Activated naive CD8-positive, alpha-beta T cell treated with anti-CD3 and anti-CD28 coated beads for 36 hours (primary cell): ENCODE measurements around the gene RNF225. TPM values are rescaled to one million over a fixed set of nuclear protein-coding genes. Genes with fewer than 3 reads are reported as not detected.

Experiments used
- DNase-seq: peaks from one replicate; pipeline ENCODE4 v3.0.0; 2021
- H3K27ac Mint-ChIP-seq: one replicate; pipeline ENCODE4 v1.8.0; 2022; ENCODE audit warnings: mild to moderate bottlenecking, moderate library complexity, mixed read lengths
- H3K27me3 Mint-ChIP-seq: one replicate; pipeline ENCODE4 v1.8.0; 2022; ENCODE audit warnings: mild to moderate bottlenecking, mixed read lengths
- H3K36me3 Mint-ChIP-seq: one replicate; pipeline ENCODE4 v1.8.0; 2021; ENCODE audit warnings: mild to moderate bottlenecking, mixed read lengths
- H3K4me1 Mint-ChIP-seq: one replicate; pipeline ENCODE4 v1.8.0; 2021; ENCODE audit warnings: mixed read lengths
- H3K4me3 Mint-ChIP-seq: one replicate; pipeline ENCODE4 v1.8.0; 2022; ENCODE audit warnings: mild to moderate bottlenecking, moderate library complexity, mixed read lengths
- H3K9me3 Mint-ChIP-seq: one replicate; pipeline ENCODE4 v1.8.0; 2022; ENCODE audit warnings: mixed read lengths
- total RNA-seq, 2 experiments: library from RNA; stranded (reverse); gene quantifications; one replicate each; pipeline ENCODE4 v1.2.3, GENCODE V29; 2021

Gene RNF225
- total RNA-seq, 2 experiments from 2014 or later: 0.82 to 1.6 TPM

DNA sequence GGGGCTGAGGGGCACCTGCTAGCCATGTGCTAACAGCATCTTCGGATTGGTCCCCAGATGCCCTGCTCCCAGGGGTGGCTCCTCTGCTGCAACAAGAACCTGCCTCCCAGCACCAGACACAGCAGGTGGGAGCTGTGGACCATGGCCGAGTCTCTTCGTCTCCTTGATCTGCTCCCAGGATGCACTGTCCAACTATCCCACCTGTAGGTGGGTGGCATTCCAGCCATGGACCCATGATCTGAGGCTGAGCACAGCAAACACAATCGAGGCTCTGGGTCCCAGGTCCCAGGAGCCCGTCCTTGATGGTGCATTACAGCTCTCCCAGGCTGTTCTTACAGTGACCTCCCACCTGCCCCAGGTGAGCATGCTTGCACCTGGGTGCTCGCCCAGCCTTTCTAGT is 16.2 kb upstream of the RNF225 start:
- Mint-ChIP-seq H3K4me1 (peaks cover 23% of the 10 kb centered on the region), H3K9me3 (no peaks in the 10 kb centered on the region), H3K4me3 (peak overlapping the region; percentile 85), H3K36me3 (no peaks in the 10 kb centered on the region), H3K27me3 (no peaks in the 10 kb centered on the region), H3K27ac (peak overlapping the region; percentile 88)
- no peak for DNase-seq

GRCh38 chr19:58380037-58380661 is 15.3 kb upstream of the RNF225 start:
- peaks cover 21% of the 10 kb centered on the region for H3K4me1 Mint-ChIP-seq
- peak overlapping the region; percentile 85 for H3K4me3 Mint-ChIP-seq
- H3K36me3 Mint-ChIP-seq: no peaks in the 10 kb centered on the region
- H3K27ac Mint-ChIP-seq: peak overlapping the region; percentile 88
- H3K9me3 Mint-ChIP-seq: no peaks in the 10 kb centered on the region
- DNase-seq: no peak
- no peaks in the 10 kb centered on the region for H3K27me3 Mint-ChIP-seq

GRCh38 chr19:58380662-58381459 is 14.6 kb upstream of the RNF225 start, which contains the start of gene ZNF837:
TSS of gene ZNF837 (minus strand) at chr19:58381030. CDS start at chr19:58369332, 11,698 bp downstream.
- Mint-ChIP-seq H3K4me1 (peaks cover 25% of the 10 kb centered on the region), H3K4me3 (peak within 1 kb of the TSS; percentile 85), H3K27me3 (no peaks in the 10 kb centered on the region), H3K27ac (peak within 1 kb of the TSS; percentile 88), H3K36me3 (no peaks in the 10 kb centered on the region), H3K9me3 (no peaks in the 10 kb centered on the region)
- DNase-seq: peak; percentile 98

- H3K9me3 Mint-ChIP-seq: no peaks in the 10 kb centered on the region
- no peaks in the 10 kb centered on the region for H3K36me3 Mint-ChIP-seq
- DNase-seq: no peak
- H3K27me3 Mint-ChIP-seq: no peaks in the 10 kb centered on the region
- H3K27ac Mint-ChIP-seq: peak overlapping the region; percentile 88
- H3K4me3 Mint-ChIP-seq: peak overlapping the region; percentile 85
- H3K4me1 Mint-ChIP-seq: peaks cover 25% of the 10 kb centered on the region
These were observed 13.8 kb upstream of the RNF225 start for GRCh38 chr19:58381460-58382212.

- no peaks in the 10 kb centered on the region for H3K27me3 Mint-ChIP-seq
- no peak overlapping the region for H3K27ac Mint-ChIP-seq
- peaks cover 28% of the 10 kb centered on the region for H3K4me1 Mint-ChIP-seq
- DNase-seq: no peak
- peaks cover 12% of the 10 kb centered on the region for H3K36me3 Mint-ChIP-seq
- no peaks in the 10 kb centered on the region for H3K9me3 Mint-ChIP-seq
- no peak overlapping the region for H3K4me3 Mint-ChIP-seq
These were observed 12.4 kb upstream of the RNF225 start for GRCh38 chr19:58382997-58383603.

GRCh38 chr19:58385313-58385890 is 10.1 kb upstream of the RNF225 start:
- Mint-ChIP-seq H3K36me3 (peaks cover 30% of the 10 kb centered on the region), H3K27me3 (no peaks in the 10 kb centered on the region), H3K9me3 (no peaks in the 10 kb centered on the region), H3K27ac (peak overlapping the region; percentile 98), H3K4me3 (peak overlapping the region; percentile 98), H3K4me1 (peaks cover 28% of the 10 kb centered on the region)
- no peak for DNase-seq

GRCh38 chr19:58385891-58386575 is 9.4 kb upstream of the RNF225 start:
- H3K9me3 Mint-ChIP-seq: no peaks in the 10 kb centered on the region
- peaks cover 36% of the 10 kb centered on the region for H3K36me3 Mint-ChIP-seq
- H3K27me3 Mint-ChIP-seq: no peaks in the 10 kb centered on the region
- H3K4me1 Mint-ChIP-seq: peaks cover 34% of the 10 kb centered on the region
- peak overlapping the region; percentile 98 for H3K27ac Mint-ChIP-seq
- peak; percentile 41 for DNase-seq
- H3K4me3 Mint-ChIP-seq: peak overlapping the region; percentile 98

- peak; percentile 96 for DNase-seq
- peaks cover 39% of the 10 kb centered on the region for H3K36me3 Mint-ChIP-seq
- peak within 1 kb of the TSS; percentile 98 for H3K4me3 Mint-ChIP-seq
- H3K9me3 Mint-ChIP-seq: no peaks in the 10 kb centered on the region
- peaks cover 35% of the 10 kb centered on the region for H3K4me1 Mint-ChIP-seq
- peak within 1 kb of the TSS; percentile 98 for H3K27ac Mint-ChIP-seq
- H3K27me3 Mint-ChIP-seq: no peaks in the 10 kb centered on the region
These were observed 8.7 kb upstream of the RNF225 start, which contains the start of gene RPS5 for GRCh38 chr19:58386576-58387337. TSS of gene RPS5 (plus strand) at chr19:58387269. CDS start at chr19:58388138, 869 bp downstream.

- peaks cover 31% of the 10 kb centered on the region for H3K4me1 Mint-ChIP-seq
- DNase-seq: no peak
- no peaks in the 10 kb centered on the region for H3K9me3 Mint-ChIP-seq
- no peaks in the 10 kb centered on the region for H3K27me3 Mint-ChIP-seq
- H3K27ac Mint-ChIP-seq: peak overlapping the region; percentile 98
- H3K36me3 Mint-ChIP-seq: peaks cover 41% of the 10 kb centered on the region
- peak overlapping the region; percentile 98 for H3K4me3 Mint-ChIP-seq
These were observed 7.9 kb upstream of the RNF225 start for GRCh38 chr19:58387338-58388174.

DNA sequence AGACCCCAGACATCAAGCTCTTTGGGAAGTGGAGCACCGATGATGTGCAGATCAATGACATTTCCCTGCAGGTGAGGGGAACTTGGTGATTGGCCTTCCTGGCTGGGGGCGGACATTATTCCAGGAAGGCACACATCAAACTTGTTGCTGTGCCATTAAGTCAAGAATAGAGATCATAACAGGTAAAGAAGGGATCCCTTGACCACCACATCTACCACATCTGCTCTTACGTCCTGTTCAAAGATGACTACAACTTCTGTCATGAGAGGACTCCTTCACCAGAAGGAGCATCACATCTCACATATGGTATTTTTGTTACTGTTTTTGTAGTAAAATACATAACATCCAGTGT is 7.3 kb upstream of the RNF225 start:
- H3K9me3 Mint-ChIP-seq: no peaks in the 10 kb centered on the region
- no peak for DNase-seq
- H3K36me3 Mint-ChIP-seq: peaks cover 41% of the 10 kb centered on the region
- H3K4me1 Mint-ChIP-seq: peaks cover 35% of the 10 kb centered on the region
- H3K27me3 Mint-ChIP-seq: no peaks in the 10 kb centered on the region
- peak overlapping the region; percentile 98 for H3K27ac Mint-ChIP-seq
- H3K4me3 Mint-ChIP-seq: peak overlapping the region; percentile 98

- H3K4me1 Mint-ChIP-seq: peaks cover 38% of the 10 kb centered on the region
- H3K27me3 Mint-ChIP-seq: peaks cover 16% of the 10 kb centered on the region
- H3K9me3 Mint-ChIP-seq: no peaks in the 10 kb centered on the region
- DNase-seq: no peak
- no peak overlapping the region for H3K27ac Mint-ChIP-seq
- peaks cover 48% of the 10 kb centered on the region for H3K36me3 Mint-ChIP-seq
- H3K4me3 Mint-ChIP-seq: no peak overlapping the region
These were observed 2.3 kb upstream of the RNF225 start for GRCh38 chr19:58392945-58393724.

- Mint-ChIP-seq H3K4me1 (peaks cover 36% of the 10 kb centered on the region), H3K27me3 (peaks cover 16% of the 10 kb centered on the region), H3K36me3 (peaks cover 42% of the 10 kb centered on the region), H3K27ac (no peak overlapping the region), H3K9me3 (no peaks in the 10 kb centered on the region), H3K4me3 (no peak overlapping the region)
- no peak for DNase-seq
These were observed 1.8 kb upstream of the RNF225 start for GRCh38 chr19:58393725-58394033.
